PFSK-1 (cell line): ENCODE results near the gene PRKAR1B.

ENCODE experiments used
- FOXP2 ChIP-seq: optimal IDR thresholded peaks from 2 replicates; pipeline ENCODE3; 2011; ENCODE audit warnings: borderline replicate concordance, control low read depth, inconsistent platforms; ENCODE audit not compliant: insufficient read depth; ENCODE audit errors: extremely low read length, extremely low read depth
- POLR2AphosphoS5 ChIP-seq: IDR thresholded peaks from 2 replicates; pipeline ENCODE4 v1.6.1; 2012; ENCODE audit warnings: low read depth, mild to moderate bottlenecking, control low read depth, low read length, moderate library complexity
- SIN3A ChIP-seq: IDR thresholded peaks from 2 replicates; pipeline ENCODE4 v1.6.1; 2012; ENCODE audit warnings: mild to moderate bottlenecking, low read length, moderate library complexity, borderline replicate concordance; ENCODE audit not compliant: insufficient read depth
- TAF1 ChIP-seq: IDR thresholded peaks from 2 replicates; pipeline ENCODE4 v1.6.1; 2012; ENCODE audit warnings: low read length, control low read depth, borderline replicate concordance; ENCODE audit not compliant: insufficient read depth
- TF ChIP-seq, protein P1 (sequence below), 2 experiments: IDR thresholded peaks; 2 replicates each; pipeline versions ENCODE4 v1.6.1 to v1.8.0; 2011 to 2012; ENCODE audit warnings: low read depth in 2 of 2, low read length in 2 of 2, control low read depth in 1 of 2, inconsistent platforms in 1 of 2, mild to moderate bottlenecking in 1 of 2, moderate library complexity in 1 of 2; ENCODE audit not compliant: insufficient read depth in 1 of 2

PRKAR1B gene

DNA sequence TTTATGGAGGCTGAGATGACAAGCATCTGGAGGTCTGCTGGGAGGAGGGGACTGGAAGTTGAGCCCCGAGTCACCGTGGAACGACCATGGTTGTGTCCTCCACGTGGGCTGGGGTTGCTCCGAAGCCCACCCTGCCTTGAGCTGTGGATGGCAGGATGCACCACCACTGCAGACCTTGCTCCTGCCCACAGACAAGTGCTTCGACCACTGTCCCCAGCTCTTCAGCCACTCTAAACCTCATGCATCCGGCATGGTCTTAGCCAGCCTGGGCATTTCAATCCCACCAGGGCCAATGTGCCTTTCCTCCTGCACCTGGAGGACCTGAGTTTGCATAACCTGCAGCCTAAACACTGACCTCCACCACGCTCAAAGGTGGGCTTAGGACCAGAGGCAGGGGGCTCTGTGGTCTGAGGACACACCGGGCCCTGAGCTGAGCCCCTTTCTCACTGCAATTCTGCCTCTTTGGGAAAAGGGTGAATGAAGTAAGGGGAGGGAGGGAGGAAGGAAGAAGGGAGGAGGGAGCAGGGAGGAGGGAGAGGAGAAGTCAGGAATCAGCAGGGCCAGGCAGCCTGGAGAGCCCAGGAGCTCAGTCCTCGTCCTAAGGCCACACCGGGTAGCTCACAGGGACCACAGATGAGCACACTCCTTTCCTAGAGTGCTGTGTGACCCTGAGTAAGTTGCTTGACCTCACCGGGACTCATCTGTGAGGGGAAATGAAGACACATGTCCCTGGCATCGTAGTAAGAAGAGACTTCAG, 45.4 kb downstream of the PRKAR1B start:
- TF ChIP-seq SIN3A (no peak), TAF1 (no peak), FOXP2 (no peak), POLR2AphosphoS5 (no peak)
- TF ChIP-seq, protein P1, sequence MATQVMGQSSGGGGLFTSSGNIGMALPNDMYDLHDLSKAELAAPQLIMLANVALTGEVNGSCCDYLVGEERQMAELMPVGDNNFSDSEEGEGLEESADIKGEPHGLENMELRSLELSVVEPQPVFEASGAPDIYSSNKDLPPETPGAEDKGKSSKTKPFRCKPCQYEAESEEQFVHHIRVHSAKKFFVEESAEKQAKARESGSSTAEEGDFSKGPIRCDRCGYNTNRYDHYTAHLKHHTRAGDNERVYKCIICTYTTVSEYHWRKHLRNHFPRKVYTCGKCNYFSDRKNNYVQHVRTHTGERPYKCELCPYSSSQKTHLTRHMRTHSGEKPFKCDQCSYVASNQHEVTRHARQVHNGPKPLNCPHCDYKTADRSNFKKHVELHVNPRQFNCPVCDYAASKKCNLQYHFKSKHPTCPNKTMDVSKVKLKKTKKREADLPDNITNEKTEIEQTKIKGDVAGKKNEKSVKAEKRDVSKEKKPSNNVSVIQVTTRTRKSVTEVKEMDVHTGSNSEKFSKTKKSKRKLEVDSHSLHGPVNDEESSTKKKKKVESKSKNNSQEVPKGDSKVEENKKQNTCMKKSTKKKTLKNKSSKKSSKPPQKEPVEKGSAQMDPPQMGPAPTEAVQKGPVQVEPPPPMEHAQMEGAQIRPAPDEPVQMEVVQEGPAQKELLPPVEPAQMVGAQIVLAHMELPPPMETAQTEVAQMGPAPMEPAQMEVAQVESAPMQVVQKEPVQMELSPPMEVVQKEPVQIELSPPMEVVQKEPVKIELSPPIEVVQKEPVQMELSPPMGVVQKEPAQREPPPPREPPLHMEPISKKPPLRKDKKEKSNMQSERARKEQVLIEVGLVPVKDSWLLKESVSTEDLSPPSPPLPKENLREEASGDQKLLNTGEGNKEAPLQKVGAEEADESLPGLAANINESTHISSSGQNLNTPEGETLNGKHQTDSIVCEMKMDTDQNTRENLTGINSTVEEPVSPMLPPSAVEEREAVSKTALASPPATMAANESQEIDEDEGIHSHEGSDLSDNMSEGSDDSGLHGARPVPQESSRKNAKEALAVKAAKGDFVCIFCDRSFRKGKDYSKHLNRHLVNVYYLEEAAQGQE (IDR thresholded peaks at IDR 0.05; ENCODE audit: insufficient read depth in 1 of 2, low read depth in 2 of 2, low read length in 2 of 2): no peak

DNA sequence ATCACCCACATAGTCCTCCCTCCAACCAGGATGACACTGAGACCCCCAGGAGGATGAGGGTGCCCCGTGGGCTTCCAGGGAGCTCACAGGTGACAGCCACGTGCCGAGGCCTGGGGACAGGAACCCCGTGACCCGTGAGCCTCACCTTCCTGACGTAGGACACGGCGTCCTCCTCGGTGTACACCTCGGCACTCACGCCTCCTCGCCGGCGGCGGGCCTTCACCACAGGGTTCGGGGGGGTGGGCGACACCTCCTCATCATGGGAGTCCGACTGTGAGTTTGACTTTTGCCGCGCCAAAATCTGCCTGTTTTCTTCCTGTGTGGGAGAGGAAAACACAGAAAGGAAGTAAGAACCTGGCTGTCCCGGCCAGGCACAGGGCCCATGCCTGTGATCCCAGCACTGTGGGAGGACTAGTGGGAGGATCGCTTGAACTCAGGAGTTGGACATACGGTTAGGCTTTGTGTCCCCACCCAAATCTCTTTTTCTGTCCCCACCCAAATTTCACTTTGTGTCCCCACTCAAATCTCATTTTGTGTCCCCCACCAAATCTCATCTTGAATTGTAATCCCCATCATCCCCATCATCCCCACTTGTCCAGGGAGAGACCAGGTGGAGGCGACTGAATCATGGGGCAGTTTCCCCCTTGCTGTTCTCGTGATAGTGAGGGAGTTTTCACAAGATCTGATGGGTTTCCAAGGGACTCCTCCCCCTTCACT, 46.5 kb downstream of the PRKAR1B start:
- TF ChIP-seq FOXP2 (no peak), SIN3A (no peak), TAF1 (no peak), POLR2AphosphoS5 (no peak)
- TF ChIP-seq, protein P1 (IDR thresholded peaks at IDR 0.05; ENCODE audit: insufficient read depth in 1 of 2, low read depth in 2 of 2, low read length in 2 of 2): no peak

DNA sequence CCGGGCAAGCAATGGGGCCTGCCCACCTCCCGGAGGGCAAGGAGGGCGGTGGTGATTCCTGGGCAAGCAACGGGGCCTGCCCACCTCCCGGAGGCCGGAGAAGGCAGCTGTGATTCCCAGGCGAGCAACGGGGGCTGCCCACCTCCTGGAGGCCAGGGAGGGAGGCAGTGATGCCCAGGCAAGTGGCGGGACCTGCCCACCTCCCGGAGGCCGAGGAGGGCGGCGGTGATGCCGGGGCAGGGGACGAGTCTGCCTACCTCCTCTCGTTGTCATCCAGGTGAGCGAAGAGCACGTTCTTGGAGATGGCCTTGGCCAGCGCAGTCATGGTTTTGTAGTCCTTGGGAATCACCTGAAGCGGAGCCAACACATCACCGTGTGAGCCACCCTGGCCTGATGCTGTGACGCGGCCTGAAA, 50.1 kb downstream of the PRKAR1B start:
- TF ChIP-seq POLR2AphosphoS5 (no peak), TAF1 (no peak), SIN3A (no peak), FOXP2 (no peak)
- TF ChIP-seq, protein P1 (IDR thresholded peaks at IDR 0.05; ENCODE audit: insufficient read depth in 1 of 2, low read depth in 2 of 2, low read length in 2 of 2): no peak

DNA sequence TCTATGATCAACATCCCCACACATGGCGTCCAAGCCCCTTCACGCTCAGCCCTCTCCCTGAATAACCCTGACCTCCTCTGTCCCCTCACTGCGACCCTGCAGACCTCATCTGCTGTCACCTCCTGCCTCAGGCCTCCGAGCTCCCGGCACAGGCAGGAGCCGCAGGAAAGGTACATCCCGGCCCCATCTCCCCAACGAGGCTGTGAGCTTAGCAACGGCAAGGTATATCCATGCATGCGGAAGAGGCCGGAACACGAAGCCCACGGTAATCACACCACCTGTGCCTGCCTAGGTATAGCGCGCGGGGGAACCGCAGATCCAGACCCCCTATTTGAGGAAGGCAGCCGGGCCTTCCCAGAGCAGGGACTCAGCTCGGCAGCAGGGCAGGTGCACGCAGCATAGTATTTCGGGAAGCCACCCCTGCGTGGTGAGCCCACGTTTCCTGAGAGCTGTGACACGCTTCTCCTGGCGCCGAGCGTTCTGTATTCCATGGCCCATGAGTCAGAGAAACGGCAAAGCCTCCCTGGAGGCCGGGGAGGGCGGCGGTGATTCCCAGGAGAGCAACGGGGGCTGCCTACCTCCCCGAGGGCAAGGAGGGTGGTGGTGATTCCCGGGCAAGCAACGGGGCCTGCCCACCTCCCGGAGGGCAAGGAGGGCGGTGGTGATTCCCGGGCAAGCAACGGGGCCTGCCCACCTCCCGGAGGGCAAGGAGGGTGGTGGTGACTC, 50.7 kb downstream of the PRKAR1B start:
- no peak for TF ChIP-seq SIN3A
- TF ChIP-seq, protein P1 (IDR thresholded peaks at IDR 0.05; ENCODE audit: insufficient read depth in 1 of 2, low read depth in 2 of 2, low read length in 2 of 2): no peak
- no peak for TF ChIP-seq FOXP2
- no peak for TF ChIP-seq TAF1
- TF ChIP-seq POLR2AphosphoS5: no peak
